DOHH2 (cell line): ENCODE data around the gene LAMC1.

ENCODE experiments used
- EZH2phosphoT487 ChIP-seq: fragments of 200-600 bp; sonication (generic); IDR thresholded peaks from 2 replicates; pipeline ENCODE4 v1.6.1; 2017; ENCODE audit warnings: borderline replicate concordance, mild to moderate bottlenecking, antibody characterized with exemption, low read length, moderate library complexity, mixed read lengths
- TF ChIP-seq, protein P1 (sequence below): fragments of 200-600 bp; sonication (generic); IDR thresholded peaks from one replicate; pipeline ENCODE4 v1.5.1; 2014; ENCODE audit warnings: antibody characterized with exemption, mild to moderate bottlenecking, low read depth, low read length; ENCODE audit not compliant: poor library complexity, severe bottlenecking

DNA sequence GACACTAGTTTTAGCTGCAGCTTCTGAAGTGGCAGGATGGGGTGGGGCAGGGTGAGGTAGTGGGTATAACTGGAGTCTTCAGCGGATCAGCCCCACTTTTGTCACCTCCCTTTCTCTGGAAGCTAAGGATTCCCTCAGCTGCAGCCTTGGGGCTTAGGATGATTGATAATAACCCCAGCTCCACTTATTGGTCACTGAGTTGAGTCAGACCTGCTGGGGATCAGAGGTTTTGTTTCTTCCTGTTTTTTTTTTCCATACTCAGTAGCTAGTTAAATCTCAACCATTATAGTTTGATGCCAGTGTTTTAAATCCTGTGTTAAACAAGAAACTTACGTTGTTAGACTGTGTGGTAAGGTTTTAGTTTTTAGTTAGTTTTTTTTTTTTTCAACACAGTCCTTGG, 57.2 kb downstream of the LAMC1 start:
- TF ChIP-seq, protein P1, sequence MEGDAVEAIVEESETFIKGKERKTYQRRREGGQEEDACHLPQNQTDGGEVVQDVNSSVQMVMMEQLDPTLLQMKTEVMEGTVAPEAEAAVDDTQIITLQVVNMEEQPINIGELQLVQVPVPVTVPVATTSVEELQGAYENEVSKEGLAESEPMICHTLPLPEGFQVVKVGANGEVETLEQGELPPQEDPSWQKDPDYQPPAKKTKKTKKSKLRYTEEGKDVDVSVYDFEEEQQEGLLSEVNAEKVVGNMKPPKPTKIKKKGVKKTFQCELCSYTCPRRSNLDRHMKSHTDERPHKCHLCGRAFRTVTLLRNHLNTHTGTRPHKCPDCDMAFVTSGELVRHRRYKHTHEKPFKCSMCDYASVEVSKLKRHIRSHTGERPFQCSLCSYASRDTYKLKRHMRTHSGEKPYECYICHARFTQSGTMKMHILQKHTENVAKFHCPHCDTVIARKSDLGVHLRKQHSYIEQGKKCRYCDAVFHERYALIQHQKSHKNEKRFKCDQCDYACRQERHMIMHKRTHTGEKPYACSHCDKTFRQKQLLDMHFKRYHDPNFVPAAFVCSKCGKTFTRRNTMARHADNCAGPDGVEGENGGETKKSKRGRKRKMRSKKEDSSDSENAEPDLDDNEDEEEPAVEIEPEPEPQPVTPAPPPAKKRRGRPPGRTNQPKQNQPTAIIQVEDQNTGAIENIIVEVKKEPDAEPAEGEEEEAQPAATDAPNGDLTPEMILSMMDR = no peak
- TF ChIP-seq EZH2phosphoT487 = no peak
